Measurements from ENCODE around the gene ZBTB42.

Gene ZBTB42

GRCh38 chr14:104818714-104819161 lies 17.8 kb downstream of the ZBTB42 start:
- H3K27me3 ChIP-seq = no peaks in the 10 kb centered on the region
- H3K9ac ChIP-seq = no peak overlapping the region
- no peak overlapping the region for H3K4me2 ChIP-seq
- H4K20me1 ChIP-seq = peaks cover 5% of the 10 kb centered on the region; the same call in 1 of the 2 replicates
- no peak overlapping the region; the same call in 1 of the 2 replicates for H3K27ac ChIP-seq
- H3K4me1 ChIP-seq = peaks cover 26% of the 10 kb centered on the region
- no peaks in the 10 kb centered on the region for H3K9me3 ChIP-seq
- TF ChIP-seq Cebpa-rat (IDR thresholded peaks at IDR 0.05) = no peak
- no peak overlapping the region for H3K4me3 ChIP-seq
- peaks cover 26% of the 10 kb centered on the region for H3K36me3 ChIP-seq

GRCh38 chr14:104819361-104819781 lies 18.5 kb downstream of the ZBTB42 start:
- peaks cover 20% of the 10 kb centered on the region for H3K4me1 ChIP-seq
- H3K27ac ChIP-seq = peak overlapping the region; percentile 13; the same call in 1 of the 2 replicates
- H3K9me3 ChIP-seq = no peaks in the 10 kb centered on the region
- no peak for TF ChIP-seq Cebpa-rat (IDR thresholded peaks at IDR 0.05)
- H3K4me3 ChIP-seq = no peak overlapping the region
- H4K20me1 ChIP-seq = peaks cover 4% of the 10 kb centered on the region; the same call in 1 of the 2 replicates
- H3K4me2 ChIP-seq = no peak overlapping the region
- H3K27me3 ChIP-seq = no peaks in the 10 kb centered on the region
- 0 out of 2 replicates have a peak overlapping the region, but pooled peaks have one; percentile 29 for H3K9ac ChIP-seq
- peaks cover 26% of the 10 kb centered on the region for H3K36me3 ChIP-seq

- no peak overlapping the region for H3K9ac ChIP-seq
- H3K4me2 ChIP-seq = no peak overlapping the region
- TF ChIP-seq Cebpa-rat (IDR thresholded peaks at IDR 0.05) = no peak
Observed at GRCh38 chr14:104820669-104821228, 19.8 kb downstream of the ZBTB42 start.

GRCh38 chr14:104821229-104821945 lies 20.5 kb downstream of the ZBTB42 start:
- no peak for TF ChIP-seq Cebpa-rat (IDR thresholded peaks at IDR 0.05)
- H3K4me3 ChIP-seq = no peak overlapping the region
- H4K20me1 ChIP-seq = no peaks in the 10 kb centered on the region
- H3K27me3 ChIP-seq = peaks cover 16% of the 10 kb centered on the region
- H3K9ac ChIP-seq = no peak overlapping the region
- peaks cover 16% of the 10 kb centered on the region for H3K4me1 ChIP-seq
- no peak overlapping the region for H3K27ac ChIP-seq
- H3K4me2 ChIP-seq = no peak overlapping the region
- peaks cover 26% of the 10 kb centered on the region for H3K36me3 ChIP-seq
- no peaks in the 10 kb centered on the region for H3K9me3 ChIP-seq

More at GRCh38 chr14:104820669-104821228, 19.8 kb downstream of the ZBTB42 start:
- H3K4me1 ChIP-seq = peaks cover 15% of the 10 kb centered on the region
- H4K20me1 ChIP-seq = no peaks in the 10 kb centered on the region; the same call in 1 of the 2 replicates
- peaks cover 26% of the 10 kb centered on the region for H3K36me3 ChIP-seq
- H3K9me3 ChIP-seq = no peaks in the 10 kb centered on the region
- H3K4me3 ChIP-seq = no peak overlapping the region
- H3K27me3 ChIP-seq = peaks cover 11% of the 10 kb centered on the region
- H3K27ac ChIP-seq = no peak overlapping the region

GRCh38 chr14:104821971-104822608 lies 21.2 kb downstream of the ZBTB42 start:
- no peak overlapping the region for H3K4me2 ChIP-seq
- no peak for TF ChIP-seq Cebpa-rat (IDR thresholded peaks at IDR 0.05)
- no peaks in the 10 kb centered on the region for H3K9me3 ChIP-seq
- H3K4me1 ChIP-seq = peaks cover 13% of the 10 kb centered on the region
- H3K4me3 ChIP-seq = no peak overlapping the region
- H3K27me3 ChIP-seq = peaks cover 18% of the 10 kb centered on the region
- H4K20me1 ChIP-seq = peaks cover 2% of the 10 kb centered on the region; the same call in 1 of the 2 replicates
- H3K36me3 ChIP-seq = peaks cover 26% of the 10 kb centered on the region
- H3K27ac ChIP-seq = no peak overlapping the region
- no peak overlapping the region for H3K9ac ChIP-seq

- Histone ChIP-seq H3K4me3 (no peak overlapping the region), H3K9me3 (no peaks in the 10 kb centered on the region), H3K4me2 (no peak overlapping the region), H3K27ac (no peak overlapping the region), H3K9ac (no peak overlapping the region), H3K36me3 (peaks cover 19% of the 10 kb centered on the region), H3K4me1 (peaks cover 17% of the 10 kb centered on the region), H4K20me1 (peaks cover 7% of the 10 kb centered on the region; the same call in 1 of the 2 replicates), H3K27me3 (peaks cover 23% of the 10 kb centered on the region)
- TF ChIP-seq Cebpa-rat (IDR thresholded peaks at IDR 0.05) = no peak
Observed at GRCh38 chr14:104822821-104823615, 22.1 kb downstream of the ZBTB42 start.

GRCh38 chr14:104824353-104824997 lies 23.6 kb downstream of the ZBTB42 start:
- no peak overlapping the region for H3K9ac ChIP-seq
- H3K9me3 ChIP-seq = no peaks in the 10 kb centered on the region
- H3K4me1 ChIP-seq = peaks cover 18% of the 10 kb centered on the region
- H3K4me2 ChIP-seq = no peak overlapping the region
- H3K27me3 ChIP-seq = peaks cover 23% of the 10 kb centered on the region
- TF ChIP-seq Cebpa-rat (IDR thresholded peaks at IDR 0.05) = no peak
- H3K36me3 ChIP-seq = peaks cover 10% of the 10 kb centered on the region; the same call in 1 of the 2 replicates
- H4K20me1 ChIP-seq = peaks cover 7% of the 10 kb centered on the region; the same call in 1 of the 2 replicates
- no peak overlapping the region for H3K27ac ChIP-seq
- H3K4me3 ChIP-seq = no peak overlapping the region

- H3K36me3 ChIP-seq = peaks cover 4% of the 10 kb centered on the region; the same call in 1 of the 2 replicates
- no peak for TF ChIP-seq Cebpa-rat (IDR thresholded peaks at IDR 0.05)
- H4K20me1 ChIP-seq = peaks cover 7% of the 10 kb centered on the region; the same call in 1 of the 2 replicates
- no peak overlapping the region for H3K27ac ChIP-seq
- H3K4me3 ChIP-seq = peak overlapping the region; percentile 69
- H3K4me1 ChIP-seq = peaks cover 18% of the 10 kb centered on the region
- peak overlapping the region; percentile 74 for H3K9ac ChIP-seq
- H3K9me3 ChIP-seq = no peaks in the 10 kb centered on the region
- H3K4me2 ChIP-seq = peak overlapping the region; percentile 100
- H3K27me3 ChIP-seq = peaks cover 23% of the 10 kb centered on the region
Observed at GRCh38 chr14:104826189-104826860, 25.4 kb downstream of the ZBTB42 start.
